ENCODE results near the gene NCKAP1.

Gene NCKAP1

GRCh38 chr2:183035298-183035953 lies 2.8 kb downstream of the NCKAP1 start:
- TF ChIP-seq ZFX (IDR thresholded peaks at IDR 0.05) = no peak
- TF ChIP-seq, protein P1, sequence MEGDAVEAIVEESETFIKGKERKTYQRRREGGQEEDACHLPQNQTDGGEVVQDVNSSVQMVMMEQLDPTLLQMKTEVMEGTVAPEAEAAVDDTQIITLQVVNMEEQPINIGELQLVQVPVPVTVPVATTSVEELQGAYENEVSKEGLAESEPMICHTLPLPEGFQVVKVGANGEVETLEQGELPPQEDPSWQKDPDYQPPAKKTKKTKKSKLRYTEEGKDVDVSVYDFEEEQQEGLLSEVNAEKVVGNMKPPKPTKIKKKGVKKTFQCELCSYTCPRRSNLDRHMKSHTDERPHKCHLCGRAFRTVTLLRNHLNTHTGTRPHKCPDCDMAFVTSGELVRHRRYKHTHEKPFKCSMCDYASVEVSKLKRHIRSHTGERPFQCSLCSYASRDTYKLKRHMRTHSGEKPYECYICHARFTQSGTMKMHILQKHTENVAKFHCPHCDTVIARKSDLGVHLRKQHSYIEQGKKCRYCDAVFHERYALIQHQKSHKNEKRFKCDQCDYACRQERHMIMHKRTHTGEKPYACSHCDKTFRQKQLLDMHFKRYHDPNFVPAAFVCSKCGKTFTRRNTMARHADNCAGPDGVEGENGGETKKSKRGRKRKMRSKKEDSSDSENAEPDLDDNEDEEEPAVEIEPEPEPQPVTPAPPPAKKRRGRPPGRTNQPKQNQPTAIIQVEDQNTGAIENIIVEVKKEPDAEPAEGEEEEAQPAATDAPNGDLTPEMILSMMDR (conservative IDR thresholded peaks at IDR 0.05) = no peak
- no peak overlapping the region for H3K27ac ChIP-seq

DNA sequence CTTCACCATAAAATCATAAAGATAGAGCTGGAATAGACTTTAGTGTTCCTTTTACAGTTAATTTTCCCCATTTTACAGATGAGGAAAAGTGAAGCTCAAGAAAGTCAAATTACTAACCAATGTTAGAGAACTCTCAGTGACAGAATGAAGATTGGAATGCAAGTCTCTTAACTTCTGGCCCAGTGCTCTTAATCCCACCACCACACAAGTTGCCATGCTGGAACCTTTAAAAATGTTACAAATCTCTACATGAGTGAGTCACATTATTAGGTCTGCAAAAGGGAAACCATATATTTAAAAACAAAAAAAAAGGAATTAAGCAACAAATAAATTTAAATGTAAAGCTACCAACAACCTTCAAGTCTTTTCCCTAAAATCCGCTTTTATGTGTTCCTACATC lies 3.5 kb downstream of the NCKAP1 start:
- no peak overlapping the region for H3K27ac ChIP-seq
- TF ChIP-seq, protein P1 (conservative IDR thresholded peaks at IDR 0.05) = no peak
- TF ChIP-seq ZFX (IDR thresholded peaks at IDR 0.05) = no peak

DNA sequence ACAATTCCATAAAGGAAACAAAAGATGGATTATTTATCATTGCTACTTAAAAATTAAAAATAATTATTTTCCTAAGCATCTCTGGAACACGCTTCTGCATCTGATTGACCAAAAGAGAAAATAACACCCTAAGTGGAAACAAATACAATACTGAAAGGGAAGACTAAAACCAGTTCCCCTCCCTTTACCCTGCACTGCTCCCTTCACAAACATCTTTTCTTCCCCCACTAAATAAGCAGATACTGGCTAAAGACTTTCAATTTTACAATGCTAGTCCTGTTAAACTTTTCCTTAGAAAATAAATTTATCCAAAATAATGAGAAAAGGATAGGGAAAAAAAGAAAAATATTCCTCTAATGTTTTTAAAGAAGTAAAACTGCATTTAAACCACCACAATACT lies 4.3 kb downstream of the NCKAP1 start:
- no peak overlapping the region for H3K27ac ChIP-seq
- no peak for TF ChIP-seq ZFX (IDR thresholded peaks at IDR 0.05)
- TF ChIP-seq, protein P1 (conservative IDR thresholded peaks at IDR 0.05) = no peak

DNA sequence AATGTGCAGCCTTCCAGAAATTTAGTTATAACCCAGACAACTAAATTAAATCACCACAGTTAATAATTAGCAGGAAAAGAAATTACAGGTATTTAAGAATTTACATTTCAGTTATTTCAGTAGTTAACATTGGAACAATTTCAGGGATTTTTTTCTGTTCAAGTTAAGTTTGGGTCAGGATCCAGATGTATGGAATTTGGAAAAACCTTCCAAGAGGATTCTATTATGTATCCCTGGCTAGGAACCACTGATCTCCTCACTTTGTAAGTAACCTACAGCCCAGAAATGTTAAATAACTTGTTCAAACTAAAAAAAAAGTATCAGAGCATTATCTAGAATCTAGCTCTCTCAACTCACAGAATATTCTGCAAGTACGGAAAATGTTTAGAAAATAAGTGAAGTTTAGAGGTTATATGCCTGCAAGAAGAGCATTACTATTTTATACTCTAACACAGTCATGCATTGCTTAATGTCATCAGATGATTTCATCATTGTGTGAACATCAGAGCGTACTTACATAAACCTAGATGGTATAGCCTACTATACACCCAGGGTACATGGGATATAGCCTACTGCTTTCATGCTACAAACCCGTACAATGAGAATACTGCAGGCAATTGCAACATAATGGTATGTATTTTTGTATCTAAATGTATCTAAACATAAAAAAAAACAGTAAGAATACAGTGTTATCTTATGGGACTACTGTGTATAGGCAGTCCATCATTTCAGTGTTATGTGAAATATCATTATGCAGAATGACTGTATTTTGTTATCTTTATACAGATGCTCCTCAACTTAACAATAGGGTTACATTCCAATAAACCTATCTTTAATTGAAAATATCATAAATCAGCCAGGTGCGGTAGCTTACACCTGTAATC lies 6.1 kb downstream of the NCKAP1 start:
- no peak for TF ChIP-seq ZFX (IDR thresholded peaks at IDR 0.05)
- TF ChIP-seq, protein P1 (conservative IDR thresholded peaks at IDR 0.05) = no peak
- no peak overlapping the region for H3K27ac ChIP-seq

GRCh38 chr2:183029219-183029618 lies 9.0 kb downstream of the NCKAP1 start:
- TF ChIP-seq, protein P1 (conservative IDR thresholded peaks at IDR 0.05) = no peak
- no peak for TF ChIP-seq ZFX (IDR thresholded peaks at IDR 0.05)
- H3K27ac ChIP-seq = no peak overlapping the region

GRCh38 chr2:183028108-183028507 lies 10.1 kb downstream of the NCKAP1 start:
- H3K27ac ChIP-seq = no peak overlapping the region
- no peak for TF ChIP-seq ZFX (IDR thresholded peaks at IDR 0.05)
- TF ChIP-seq, protein P1 (conservative IDR thresholded peaks at IDR 0.05) = no peak

GRCh38 chr2:183027443-183027842 lies 10.8 kb downstream of the NCKAP1 start:
- H3K27ac ChIP-seq = no peak overlapping the region
- TF ChIP-seq ZFX (IDR thresholded peaks at IDR 0.05) = no peak
- TF ChIP-seq, protein P1 (conservative IDR thresholded peaks at IDR 0.05) = no peak

Data from C4-2B (cell line).